Activated T-helper 9 cell treated with anti-CD3 and anti-CD28 coated beads, Interleukin-2, amount 50 U/mL, for 16 hours (primary cell): ENCODE results near the gene MYOM1.
A peak's percentile ranks its signal among the peaks of the same experiment; 100 is the strongest.

Source experiments
- DNase-seq: peaks from one replicate; pipeline ENCODE4 v3.0.0-alpha.2; 2020; ENCODE audit warnings: low read depth

Gene MYOM1

DNA sequence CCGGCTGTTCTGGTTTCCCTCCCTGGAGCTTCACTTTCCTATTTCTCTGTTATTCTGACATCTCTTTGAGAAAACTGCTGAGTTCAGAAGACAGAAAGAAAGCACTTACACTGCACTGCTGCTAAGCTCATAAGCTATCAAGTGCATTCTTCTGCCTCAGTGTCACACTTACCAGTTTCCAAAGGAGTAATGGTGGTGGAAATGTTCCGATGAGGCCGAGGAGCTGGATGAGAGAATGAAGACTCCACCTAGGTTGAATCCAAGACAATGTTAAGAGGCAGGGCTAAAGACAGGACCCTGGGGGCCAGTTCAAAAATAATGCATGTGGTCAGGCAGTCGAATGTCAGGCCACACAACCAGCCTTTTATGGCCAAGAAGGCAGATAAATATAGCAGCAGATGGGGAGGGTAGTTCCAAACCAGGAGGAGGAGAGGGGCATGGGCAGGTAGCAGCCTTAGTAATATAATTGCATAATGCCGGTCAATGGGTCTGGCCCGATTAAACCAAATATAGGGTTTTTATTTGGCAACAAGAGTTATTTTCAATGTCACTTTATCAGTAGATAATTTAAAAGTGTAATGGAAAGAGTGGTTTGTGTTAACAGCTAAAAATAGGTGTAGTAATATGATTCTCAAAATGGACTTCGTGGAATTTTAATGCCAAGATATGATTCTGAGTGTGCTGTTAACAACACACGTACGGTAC is at the start of gene MYOM1:
Gene MYOM1, minus strand, starts transcription at position 338 of the 705 bp plus-strand sequence. CDS start 4,745 bp downstream, outside the sequence.
- DNase-seq, result no peak

DNA sequence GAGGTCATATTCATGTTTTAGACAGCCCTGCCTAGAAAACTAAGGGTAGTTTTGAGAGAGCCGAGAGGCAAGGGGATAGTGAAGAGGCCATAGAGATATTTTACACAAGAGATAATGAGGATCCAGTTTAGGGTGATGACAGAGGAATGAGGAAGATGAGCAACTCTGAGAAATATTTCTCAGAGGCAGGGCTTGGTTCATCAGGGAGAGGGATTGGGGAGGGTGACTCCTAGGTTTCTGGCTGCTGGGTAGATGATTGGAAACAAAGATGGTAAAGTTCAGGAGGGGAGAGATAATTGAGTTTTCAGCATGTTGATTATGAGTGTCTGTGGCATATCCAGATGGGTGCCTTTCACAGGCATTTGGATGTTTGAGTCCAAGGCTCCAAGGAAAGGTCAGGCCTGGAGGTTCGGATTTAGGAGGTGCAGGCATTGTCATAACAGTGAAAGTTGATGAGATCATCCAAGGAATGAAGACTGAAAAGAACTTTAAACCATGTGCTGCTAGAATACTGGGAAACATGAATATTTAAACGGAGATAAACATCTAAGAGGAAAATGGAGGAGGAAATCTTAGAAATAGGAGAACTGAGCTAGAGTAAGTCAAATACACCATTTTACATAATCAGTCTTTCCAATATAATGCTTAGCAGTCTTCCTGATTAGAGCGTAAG is 49.6 kb upstream of the MYOM1 start:
- no peak for DNase-seq

DNA sequence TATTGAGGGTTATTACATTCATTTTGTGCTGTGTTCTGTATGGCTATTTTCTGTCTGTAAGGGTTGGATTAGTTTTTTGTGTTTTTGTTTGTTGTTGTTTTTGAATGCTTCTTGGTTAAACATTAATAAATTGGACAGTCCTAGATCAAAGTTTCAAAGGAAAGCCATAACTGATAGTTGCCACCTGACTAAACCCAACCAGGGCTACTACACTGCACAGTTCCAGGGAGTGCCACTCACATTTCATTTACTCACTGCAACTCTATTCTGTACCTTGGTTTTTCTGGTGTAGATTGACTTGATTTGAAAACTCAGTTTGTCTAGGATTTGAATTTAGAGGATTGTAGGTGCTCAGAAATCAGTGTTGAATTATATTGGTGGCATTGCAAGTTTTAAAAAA is 48.5 kb upstream of the MYOM1 start:
- DNase-seq, result no peak

DNA sequence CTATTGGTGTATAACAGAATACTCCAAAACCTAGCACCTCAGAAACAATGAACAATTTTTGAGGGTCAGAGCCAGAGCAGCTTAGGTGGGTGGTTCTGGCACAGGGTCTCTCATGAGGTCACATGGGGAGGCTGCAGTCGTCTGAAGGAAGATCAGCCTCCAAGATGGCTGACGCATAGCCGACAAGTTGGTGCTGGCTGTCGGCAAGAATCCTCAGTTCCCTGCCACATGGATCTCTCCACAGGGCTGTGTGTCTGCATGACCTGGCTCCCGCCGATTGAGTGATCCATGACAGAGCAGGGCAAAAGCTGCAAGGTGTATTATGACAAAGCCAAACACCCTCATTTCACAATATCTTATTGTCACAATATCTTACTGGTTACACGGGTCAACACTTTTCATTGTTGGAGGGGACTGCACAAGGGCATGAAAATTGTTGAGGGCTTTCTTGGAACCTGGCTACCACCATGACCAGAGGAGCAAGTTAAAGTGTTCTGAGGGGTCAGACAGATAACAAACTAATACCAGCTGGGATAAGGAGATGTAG is 46.4 kb upstream of the MYOM1 start:
- DNase-seq, result no peak

DNA sequence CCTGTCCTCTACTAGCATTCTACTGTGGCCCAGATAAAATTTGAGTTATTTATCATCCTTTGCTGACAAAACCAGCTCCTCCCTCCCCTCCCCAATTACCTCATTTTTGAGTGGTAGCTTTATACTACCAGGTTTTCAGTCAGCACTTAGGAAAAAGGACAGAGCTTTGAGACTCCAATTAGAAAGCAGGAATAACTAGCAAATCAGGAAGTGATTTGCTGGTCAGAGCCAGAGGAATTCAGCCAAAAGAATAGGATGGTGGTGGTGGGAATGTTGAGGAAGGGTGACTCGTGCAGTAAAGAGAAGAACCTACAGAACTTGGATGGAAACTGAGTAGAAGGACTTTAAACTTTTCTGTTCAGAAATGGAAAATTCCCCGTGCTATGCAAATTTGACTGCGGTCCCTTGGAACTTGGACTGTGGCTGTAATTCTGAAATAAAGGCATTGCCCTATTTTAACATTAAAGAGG is 45.8 kb upstream of the MYOM1 start:
- DNase-seq, result no peak

DNA sequence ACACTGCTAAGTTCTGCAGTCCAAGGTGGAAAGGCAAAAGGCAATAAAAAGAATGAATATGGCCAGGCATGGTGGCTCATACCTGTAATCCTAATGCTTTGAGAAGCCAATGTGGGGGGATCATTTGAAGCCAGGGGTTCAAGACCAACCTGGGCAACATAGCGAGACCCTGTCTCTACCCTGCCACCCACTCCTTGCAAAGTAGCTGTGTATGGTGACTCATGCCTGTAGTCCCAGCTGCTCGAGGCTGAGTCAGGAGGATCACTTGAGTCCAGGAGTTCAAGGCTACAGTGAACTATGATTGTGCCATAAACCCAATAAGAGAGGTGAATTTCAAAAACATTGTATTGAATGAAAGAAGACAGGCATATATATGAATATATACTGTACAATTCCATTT is 44.6 kb upstream of the MYOM1 start:
- no peak for DNase-seq

DNA sequence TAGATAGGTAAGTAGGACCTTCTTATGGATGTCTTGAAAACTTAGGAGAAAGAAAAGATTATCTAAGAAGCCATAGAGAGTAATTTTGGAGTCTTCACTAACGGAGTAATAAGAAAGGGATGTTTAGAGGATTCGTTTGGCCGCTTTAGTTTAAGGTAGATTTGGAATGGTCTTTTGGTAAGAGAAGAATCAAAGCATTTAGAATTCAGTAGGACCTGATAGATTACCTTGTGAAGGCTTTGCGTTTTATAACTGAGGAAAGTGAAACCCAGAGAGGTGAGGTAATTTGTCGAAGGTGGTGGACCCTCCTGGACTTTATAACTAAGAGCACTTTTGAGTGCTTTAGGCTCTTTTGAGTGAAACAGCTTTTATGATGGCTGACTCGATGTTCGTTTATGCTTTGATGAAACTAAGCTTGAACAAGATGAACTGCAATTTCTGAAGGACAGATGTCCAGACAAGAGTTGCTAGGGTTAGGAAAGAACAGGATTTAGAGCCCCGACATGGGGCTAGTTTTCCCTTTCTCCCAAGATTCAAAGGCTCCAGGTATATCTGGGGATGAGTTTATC is 43.4 kb upstream of the MYOM1 start:
- no peak for DNase-seq

DNA sequence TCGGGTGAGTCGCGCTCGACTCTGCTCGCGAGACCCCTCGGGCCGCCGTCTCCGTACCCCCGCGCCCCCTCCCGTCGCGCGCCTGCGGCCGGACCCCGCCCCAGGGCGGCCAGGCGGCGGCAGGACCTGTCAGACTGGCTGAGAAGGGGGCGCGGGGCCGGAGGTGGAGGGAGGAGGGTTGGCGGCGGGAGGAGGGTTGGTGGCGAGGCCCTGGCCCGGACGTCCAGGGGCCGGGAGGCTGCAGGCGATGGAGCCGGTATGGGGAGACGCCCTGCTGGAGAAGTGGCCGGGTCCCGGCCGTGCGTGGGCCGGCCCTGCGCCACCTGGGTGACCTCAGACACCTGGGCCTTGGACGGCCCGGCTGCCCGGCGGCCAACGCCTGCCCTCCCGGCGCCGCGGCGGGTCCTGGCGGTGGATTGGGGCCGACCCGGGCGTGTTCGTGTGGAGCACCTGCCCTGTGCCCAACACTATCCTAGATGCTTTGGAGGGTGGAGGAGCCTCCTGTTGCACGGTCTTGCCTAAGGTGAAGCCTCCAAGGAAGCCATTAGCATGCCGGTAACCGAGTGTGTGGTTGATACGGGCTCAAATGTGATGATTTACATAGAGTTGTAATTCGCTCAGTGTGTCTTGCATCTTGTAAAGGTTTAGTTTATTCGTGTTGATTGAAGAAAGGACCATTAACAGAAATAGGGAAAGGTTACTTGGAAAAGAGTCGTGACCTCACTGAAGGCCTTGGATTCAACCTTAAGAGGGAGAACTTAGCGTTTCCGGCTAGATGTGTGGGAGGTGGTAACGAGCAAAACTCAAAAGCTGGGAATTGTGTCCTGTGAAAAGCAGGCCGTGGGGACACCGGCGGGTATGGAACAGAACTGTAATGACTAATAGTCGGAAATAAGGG is 42.7 kb upstream of the MYOM1 start:
- peak; percentile 11 for DNase-seq

DNA sequence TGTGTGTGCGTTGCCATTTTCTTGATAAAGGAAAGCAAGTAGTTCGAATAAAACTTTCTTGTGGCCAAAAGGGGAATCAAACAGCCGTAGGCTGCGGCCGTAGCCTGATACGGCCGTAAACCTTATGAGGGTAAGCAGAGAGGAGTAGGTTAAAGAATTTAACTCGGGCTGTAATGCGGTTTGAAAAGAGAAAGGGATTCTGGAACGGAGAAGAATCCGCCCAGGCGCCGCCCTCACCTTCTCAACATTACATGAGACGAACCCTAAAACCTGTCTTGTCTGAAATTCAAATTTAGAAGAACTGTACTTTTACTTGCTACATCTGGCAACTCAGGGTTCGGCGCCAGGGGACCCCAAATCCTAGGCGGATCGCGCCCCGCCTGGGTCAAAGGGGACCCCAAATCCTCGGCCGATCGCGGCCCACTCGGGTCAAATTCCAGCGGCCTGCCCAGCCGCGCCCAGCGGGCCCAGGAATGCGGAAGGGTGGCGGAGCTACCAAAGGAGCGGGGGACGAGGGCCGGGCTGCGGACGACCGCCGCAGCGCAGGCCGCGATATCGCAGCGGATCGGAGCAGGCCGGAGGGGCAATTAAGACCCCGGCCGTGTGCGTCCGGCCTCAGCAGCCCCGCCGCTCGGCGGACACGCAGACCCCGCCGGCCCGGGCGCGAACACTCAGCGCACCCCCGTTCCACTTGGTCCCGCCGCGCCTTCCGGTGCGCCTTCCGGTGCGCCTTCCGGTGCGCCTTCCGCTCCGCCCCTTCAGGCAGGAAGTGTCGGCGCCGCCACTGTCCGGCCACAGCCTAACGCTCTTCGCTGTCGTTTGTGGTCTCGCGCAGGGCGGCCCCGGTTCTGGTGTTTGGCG is 41.8 kb upstream of the MYOM1 start, which contains the start of gene MYL12B:
Gene MYL12B, plus strand, starts transcription at position 761 of the 861 bp plus-strand sequence. CDS start 10,766 bp downstream, outside the sequence.
- DNase-seq, result peak; percentile 64

DNA sequence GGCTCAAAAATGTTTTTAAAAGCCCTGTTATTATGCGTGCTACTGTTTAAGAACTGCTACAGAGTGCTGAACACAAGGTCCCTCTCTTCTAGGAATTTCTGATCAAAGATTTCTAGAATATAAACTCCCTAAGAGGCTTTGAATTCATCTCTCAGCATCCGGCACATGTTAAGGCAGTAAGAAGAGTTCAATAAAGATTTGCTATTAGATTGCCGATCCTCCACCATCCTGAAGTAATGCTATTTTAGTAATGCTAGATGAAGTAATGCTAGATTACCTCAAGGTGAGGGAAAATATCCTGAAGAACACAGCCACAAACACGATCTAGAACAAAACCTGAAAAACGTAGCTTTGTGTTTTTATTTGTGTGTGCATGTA is 41.2 kb upstream of the MYOM1 start:
- no peak for DNase-seq

DNA sequence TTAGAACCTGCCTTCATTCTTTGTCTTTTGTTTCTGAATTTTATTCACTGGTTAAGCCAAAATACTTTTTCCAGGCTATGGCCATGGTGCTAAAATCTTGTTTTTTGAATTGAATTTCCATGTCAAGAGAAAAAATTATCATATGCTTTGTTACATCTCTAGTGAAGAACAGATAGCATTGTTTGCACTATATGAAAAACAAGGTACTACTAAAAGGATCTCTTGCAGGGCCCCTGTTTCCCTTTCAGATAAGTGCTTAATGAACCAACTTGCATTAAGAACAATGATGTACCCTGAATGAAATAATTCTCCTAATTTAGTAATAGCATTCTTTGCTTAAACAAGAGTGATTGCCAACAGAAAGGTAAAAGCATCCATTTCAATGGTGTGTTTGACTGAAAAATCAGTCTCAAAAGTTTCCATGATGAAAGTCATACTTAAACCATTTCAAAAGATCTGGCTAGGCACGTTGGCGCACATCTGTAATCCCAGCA is 37.9 kb upstream of the MYOM1 start:
- no peak for DNase-seq

DNA sequence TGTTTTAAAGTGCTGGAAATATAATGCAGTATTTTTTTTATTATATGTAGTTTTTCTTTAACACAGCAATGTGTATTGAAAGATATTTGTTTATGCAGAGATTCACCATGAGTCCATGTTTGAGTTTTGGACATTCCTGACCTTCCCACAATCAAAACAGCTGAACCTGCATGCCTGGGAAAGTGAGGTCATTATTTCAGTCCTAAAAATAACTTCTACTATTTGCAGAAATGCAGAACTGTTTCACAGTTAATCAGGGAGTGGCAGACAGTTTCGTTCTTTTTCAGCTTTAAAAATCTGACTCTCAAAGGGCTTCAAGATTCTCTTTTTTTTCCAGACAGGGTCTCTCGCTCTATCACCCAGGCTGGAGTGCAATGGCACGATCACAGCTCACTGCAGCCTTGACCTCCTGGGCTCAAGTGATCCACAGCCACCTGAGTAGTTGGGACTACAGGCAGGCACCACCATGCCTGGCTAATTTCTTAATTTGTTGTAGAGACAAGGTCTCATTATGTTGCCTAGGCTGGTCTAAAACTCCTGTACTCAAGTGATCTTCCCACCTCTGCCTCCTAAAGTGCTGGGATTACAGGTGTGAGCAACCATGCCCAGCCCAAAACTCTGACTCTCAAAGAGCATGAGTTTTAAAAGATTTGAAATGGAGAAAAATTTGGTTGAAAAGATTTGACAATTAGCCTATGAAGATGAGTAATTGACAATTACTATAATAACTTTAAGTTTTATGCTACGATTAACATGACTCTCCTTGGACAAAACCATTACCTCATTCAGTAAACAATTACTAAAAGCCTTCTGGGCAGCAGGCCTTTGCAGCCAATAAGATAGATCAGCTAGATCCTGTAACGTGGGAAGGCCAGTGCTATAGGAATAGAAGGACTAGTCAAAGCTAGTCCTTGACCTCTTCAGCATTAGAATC is 37.2 kb upstream of the MYOM1 start:
- no peak for DNase-seq

DNA sequence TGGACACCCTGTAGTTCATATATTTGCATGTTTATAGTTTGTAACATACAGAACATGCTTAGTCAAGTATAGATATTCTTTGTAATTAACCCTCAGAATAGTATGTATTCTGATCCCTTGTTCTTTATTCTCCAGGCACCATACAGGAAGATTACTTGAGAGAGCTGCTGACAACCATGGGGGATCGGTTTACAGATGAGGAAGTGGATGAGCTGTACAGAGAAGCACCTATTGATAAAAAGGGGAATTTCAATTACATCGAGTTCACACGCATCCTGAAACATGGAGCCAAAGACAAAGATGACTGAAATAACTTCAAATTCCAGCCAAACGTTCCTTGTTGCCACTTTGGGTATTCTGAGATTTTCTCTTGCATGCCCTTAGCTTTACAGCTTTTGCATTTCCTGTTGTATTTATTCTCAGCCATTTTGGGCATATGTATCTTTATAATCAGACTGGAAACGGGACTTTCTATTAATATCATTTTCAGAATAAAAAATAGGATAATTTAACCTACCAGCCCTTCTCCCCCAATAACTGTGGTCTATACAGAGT is 35.9 kb upstream of the MYOM1 start:
- DNase-seq, result no peak

DNA sequence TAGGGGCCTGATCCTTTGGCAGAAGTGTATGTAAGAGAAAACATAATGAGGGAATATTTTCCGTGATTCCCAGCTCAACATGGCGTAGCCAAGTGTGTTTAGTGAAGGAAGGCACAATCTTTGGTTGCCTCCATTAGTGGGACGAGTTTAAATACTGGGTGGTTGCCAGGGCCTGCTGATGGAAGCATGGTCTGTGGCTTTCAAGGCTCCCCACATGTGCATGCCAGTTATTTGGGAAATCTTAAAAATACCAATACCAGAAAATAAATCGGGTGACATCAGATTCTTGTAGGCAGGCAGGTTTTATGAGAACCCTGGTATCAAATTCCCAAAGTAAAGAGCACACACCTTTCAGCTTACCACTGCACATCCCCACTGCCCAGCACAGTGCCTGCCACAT is 35.0 kb upstream of the MYOM1 start:
- DNase-seq, result no peak

DNA sequence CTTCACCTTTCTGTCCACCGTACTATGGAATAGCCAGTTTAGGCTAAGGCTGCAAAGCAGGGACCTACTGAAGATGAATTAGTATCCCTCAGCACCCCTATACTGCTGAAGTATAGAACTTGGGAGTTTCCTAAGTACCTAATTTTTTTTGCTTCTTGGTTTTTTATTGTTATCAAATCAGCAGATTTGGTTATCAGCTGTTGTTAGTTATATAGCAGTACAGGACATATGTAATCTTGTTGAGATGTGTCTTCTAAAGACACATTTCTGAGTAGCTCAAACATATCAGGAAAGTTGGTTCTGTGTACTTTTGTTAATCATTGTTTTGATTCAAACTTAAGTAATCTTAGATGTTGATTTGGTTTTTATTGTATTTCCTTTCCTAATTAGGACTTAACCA is 33.1 kb upstream of the MYOM1 start:
- DNase-seq, result no peak

DNA sequence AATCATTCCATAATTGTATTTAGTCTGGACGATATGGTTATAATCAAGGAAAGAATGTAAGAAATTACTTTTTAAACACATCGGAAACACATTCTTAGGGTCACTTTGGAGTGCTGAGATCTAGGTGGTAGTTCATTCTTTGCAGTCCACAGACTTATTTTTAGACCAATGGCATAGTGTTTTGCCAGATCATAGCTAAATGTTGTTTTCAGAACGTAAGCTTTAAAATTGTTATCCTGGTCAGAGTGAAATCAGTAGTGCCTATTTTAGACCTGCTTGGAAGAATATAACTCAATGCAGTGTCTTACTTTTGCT is 32.2 kb upstream of the MYOM1 start:
- DNase-seq, result no peak

DNA sequence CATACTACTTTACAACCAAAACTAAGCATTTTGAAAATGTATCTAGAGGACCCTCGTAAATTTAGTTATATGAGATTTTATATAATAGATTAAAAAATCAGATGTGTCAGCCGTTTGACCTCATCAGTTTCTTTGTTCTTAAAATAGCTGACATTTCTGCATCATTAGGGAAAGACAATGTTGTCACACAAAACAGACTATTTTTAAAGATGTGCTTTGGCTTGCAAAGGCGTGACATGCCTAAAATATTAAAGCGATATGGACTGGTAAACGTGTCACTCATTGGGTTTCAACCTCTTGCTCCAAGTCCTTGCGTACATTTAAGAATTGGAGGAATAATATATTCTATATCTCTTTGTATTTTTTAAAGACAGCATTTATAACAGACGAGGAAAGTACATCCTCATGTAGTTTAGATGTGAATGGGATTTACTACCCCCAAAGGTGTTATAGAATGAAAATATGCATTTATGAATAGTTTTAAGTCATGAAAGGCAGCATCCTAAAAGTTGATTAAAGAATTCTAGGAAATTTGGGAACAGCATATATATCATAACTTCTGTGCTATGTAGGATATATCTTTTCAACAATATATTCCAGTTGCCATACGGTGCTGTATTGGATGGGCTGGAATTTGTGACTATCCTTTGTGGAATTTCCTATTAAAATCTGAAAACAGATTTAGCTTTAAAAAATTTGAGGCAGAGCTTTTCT is 31.6 kb upstream of the MYOM1 start:
- no peak for DNase-seq

DNA sequence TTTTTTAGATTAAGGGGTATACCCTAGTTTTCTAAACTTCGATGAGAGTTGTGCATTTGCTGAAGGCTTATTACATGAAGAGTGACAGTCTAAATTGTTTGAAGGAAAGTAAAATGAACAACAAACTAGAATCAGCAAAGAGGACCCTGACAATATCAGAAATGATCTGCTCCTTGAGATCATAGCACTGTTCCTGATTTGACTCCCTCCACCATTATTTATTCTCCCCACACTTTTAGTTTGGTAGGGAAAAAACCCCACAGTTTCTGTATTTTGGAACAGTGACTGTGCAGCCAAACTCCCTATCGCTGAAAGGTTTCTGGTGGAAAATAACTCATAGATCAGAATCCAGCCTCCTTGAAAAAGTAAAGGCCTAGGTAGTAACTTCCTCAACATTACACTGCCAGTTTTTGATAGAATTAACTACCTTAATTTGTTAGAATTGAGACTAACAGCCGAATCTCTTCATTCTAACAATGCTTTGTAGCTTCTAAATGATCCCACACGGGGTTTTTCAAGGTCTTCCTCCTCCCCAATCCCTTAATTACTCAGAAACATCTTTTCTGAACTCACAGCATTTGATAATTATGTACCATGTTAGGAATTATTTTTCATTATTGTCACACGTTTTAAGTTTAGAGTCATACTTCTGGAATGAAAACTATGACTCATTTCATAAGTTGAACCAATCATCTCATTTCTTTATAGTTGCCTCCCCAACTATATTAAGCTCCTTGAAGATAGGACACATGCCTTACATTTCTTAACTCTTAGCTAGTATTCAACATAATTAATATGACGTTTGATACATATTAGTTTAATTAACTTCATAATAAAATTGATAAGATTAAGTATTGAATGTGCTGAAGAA is 30.7 kb upstream of the MYOM1 start:
- no peak for DNase-seq
